BLaER1 (cell line): ENCODE results near the gene KRTAP4-4.
"Not testable (repeated sequence)": the region's sequence is repeated elsewhere in the genome, so short reads cannot be mapped to it uniquely, and the experiment has no call there.

Experiments used
- H3K27ac ChIP-seq: shearing (Covaris generic); formaldehyde crosslinking; 2 replicates; pipeline ENCODE4 v1.8.1; 2022
- H3K27me3 ChIP-seq: shearing (Covaris generic); formaldehyde crosslinking; 2 replicates; pipeline ENCODE4 v1.8.1; 2022
- H3K36me3 ChIP-seq: shearing (Covaris generic); formaldehyde crosslinking; 2 replicates; pipeline ENCODE4 v1.8.1; 2022
- H3K4me1 ChIP-seq: shearing (Covaris generic); formaldehyde crosslinking; 2 replicates; pipeline ENCODE4 v1.8.1; 2022
- H3K4me2 ChIP-seq: shearing (Covaris generic); formaldehyde crosslinking; 2 replicates; pipeline ENCODE4 v1.8.1; 2022
- H3K4me3 ChIP-seq: shearing (Covaris generic); formaldehyde crosslinking; 2 replicates; pipeline ENCODE4 v1.8.1; 2022
- H3K9ac ChIP-seq: shearing (Covaris generic); formaldehyde crosslinking; 2 replicates; pipeline ENCODE4 v1.8.1; 2022
- H3K9me3 ChIP-seq: shearing (Covaris generic); formaldehyde crosslinking; 2 replicates; pipeline ENCODE4 v1.8.1; 2022
- H4K20me1 ChIP-seq: shearing (Covaris generic); formaldehyde crosslinking; 2 replicates; pipeline ENCODE4 v1.8.1; 2022
- Cebpa-rat ChIP-seq: shearing (Covaris generic); IDR thresholded peaks from 2 replicates; pipeline ENCODE4 v1.8.1; 2022

Gene KRTAP4-4

GRCh38 chr17:41149652-41149985 is 10.9 kb downstream of the KRTAP4-4 start, which contains the start of gene KRTAP4-5:
TSS of gene KRTAP4-5 (minus strand) at chr17:41149825. CDS start at chr17:41149767, 58 bp downstream.
- Histone ChIP-seq H3K27me3 (no peaks in the 10 kb centered on the region), H3K4me1 (no peaks in the 10 kb centered on the region), H3K9ac (no peak within 1 kb of the TSS), H3K4me2 (no peak within 1 kb of the TSS), H3K4me3 (no peak within 1 kb of the TSS), H3K9me3 (no peaks in the 10 kb centered on the region), H3K27ac (no peak within 1 kb of the TSS), H3K36me3 (no peaks in the 10 kb centered on the region), H4K20me1 (no peaks in the 10 kb centered on the region)
- no peak for TF ChIP-seq Cebpa-rat

DNA sequence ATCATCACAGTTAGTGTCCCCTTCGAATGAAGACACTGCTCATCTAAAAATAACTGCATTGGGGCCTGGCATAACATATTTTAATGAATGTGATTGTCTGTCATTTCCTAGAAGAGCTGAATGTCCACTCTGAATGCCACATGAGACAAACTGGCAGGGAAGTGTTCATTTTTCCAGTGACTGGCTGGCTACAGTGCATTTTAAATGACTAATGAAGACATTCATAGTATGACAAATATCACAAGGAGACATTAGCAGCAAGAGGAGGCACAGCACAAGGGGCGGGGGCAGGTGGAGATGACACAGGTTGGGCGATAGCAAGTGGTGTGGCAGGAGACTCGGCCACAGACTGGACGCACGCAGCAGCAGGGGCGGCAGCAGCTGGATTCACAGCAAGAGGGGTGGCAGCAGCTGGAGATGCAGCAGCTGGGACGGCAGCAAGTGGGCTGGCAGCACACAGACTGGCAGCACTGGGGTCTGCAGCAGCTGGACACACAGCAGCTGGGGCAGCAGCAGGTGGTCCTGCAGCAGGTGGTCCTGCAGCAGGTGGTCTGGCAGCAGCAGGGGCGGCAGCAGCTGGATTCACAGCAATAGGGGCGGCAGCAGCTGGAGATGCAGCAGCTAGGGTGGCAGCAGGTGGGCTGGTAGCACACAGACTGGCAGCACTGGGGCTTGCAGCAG is 11.4 kb downstream of the KRTAP4-4 start:
- H4K20me1 ChIP-seq, H3K36me3 ChIP-seq, H3K9ac ChIP-seq, H3K4me2 ChIP-seq, H3K4me1 ChIP-seq, H3K9me3 ChIP-seq, H3K27ac ChIP-seq, H3K4me3 ChIP-seq, H3K27me3 ChIP-seq: not testable (repeated sequence)

DNA sequence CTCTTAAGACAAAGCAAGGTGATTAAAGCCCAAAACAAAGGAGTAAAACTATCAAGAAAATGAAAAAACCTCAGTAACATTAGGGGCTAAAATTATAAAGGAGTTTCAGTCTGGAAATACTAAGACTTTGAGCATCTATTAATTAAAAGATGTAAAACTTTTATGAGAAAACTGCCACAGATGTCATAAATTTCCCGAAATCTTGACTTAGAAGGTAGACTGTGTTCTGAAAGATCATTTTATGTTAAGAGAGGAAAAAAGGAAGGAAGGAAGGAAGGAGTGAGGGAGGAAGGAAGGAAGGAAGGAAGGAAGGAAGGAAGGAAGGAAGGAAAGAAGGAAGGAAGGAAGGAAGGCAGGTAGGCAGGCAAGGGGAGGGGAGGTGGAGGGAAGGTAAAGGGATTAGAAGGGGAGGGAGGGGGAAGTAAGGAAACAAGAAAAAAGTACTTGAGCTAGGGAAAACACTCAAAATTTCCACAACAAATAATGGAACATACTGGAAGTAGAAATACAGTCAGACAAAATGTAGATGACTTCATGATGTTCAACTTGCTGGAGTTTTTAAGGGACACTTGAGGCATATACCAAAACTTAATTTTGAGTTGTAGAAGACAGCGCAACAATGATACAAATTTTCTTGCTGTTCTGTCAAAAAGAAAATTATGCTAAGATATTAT is 12.9 kb downstream of the KRTAP4-4 start:
- Histone ChIP-seq H3K4me2 (no peak overlapping the region), H4K20me1 (no peaks in the 10 kb centered on the region), H3K27ac (no peak overlapping the region), H3K9ac (no peak overlapping the region), H3K36me3 (no peaks in the 10 kb centered on the region), H3K4me1 (no peaks in the 10 kb centered on the region), H3K27me3 (no peaks in the 10 kb centered on the region), H3K9me3 (peaks cover 18% of the 10 kb centered on the region), H3K4me3 (no peak overlapping the region)
- no peak for TF ChIP-seq Cebpa-rat

DNA sequence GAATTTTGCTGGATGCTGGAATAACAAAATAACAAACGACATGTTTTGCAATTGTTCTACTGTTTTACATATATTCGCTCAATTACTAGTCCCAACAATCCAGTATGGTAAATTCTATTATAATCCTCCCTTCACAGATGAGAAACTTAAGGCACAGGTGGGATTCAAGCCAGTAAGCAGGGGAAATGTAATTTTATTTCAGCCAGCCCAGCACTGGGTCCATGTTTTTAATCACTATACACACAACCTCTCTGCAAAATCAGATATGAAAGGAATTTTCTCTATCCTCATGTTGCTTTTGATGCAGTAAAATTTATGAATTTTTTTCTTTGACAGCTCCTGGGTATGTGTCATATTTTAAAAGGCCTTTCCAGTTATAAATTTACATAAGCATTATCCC is 15.3 kb downstream of the KRTAP4-4 start:
- no peaks in the 10 kb centered on the region for H3K4me1 ChIP-seq
- no peaks in the 10 kb centered on the region for H3K36me3 ChIP-seq
- H3K9me3 ChIP-seq: peaks cover 41% of the 10 kb centered on the region
- H3K27ac ChIP-seq: no peak overlapping the region
- no peaks in the 10 kb centered on the region for H3K27me3 ChIP-seq
- no peak for TF ChIP-seq Cebpa-rat
- H3K9ac ChIP-seq: no peak overlapping the region
- H4K20me1 ChIP-seq: no peaks in the 10 kb centered on the region
- H3K4me2 ChIP-seq: no peak overlapping the region
- no peak overlapping the region for H3K4me3 ChIP-seq

DNA sequence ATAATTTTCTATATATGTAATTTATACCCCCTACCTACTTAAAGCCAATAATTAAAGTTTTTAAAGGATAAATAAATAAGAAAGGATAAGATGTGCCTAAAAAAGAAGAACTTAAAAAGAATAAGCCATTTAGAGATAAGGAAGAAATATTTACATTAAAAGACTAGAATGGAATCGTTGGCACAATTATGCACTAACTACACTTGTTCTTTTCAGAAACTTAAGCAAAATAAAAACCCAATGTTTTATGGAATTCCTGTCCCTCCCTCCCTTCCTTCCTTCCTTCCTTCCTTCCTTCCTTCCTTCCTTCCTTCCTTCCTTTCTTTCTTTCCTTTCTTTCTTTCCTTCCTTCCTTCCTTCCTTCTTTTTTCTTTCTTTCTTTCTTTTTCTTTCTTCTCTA is 15.7 kb downstream of the KRTAP4-4 start:
- Histone ChIP-seq H3K36me3 (no peaks in the 10 kb centered on the region), H3K4me3 (no peak overlapping the region), H3K27me3 (no peaks in the 10 kb centered on the region), H3K4me2 (no peak overlapping the region), H3K4me1 (no peaks in the 10 kb centered on the region), H3K9me3 (peaks cover 45% of the 10 kb centered on the region), H4K20me1 (no peaks in the 10 kb centered on the region), H3K9ac (no peak overlapping the region), H3K27ac (no peak overlapping the region)
- no peak for TF ChIP-seq Cebpa-rat

GRCh38 chr17:41141361-41141760 is 19.2 kb downstream of the KRTAP4-4 start:
- H3K36me3 ChIP-seq: no peaks in the 10 kb centered on the region
- peaks cover 55% of the 10 kb centered on the region for H3K9me3 ChIP-seq
- no peak overlapping the region for H3K9ac ChIP-seq

GRCh38 chr17:41140360-41141131 is 20.0 kb downstream of the KRTAP4-4 start, which contains the start of gene KRTAP4-6:
TSS of gene KRTAP4-6 (minus strand) at chr17:41140544. CDS start at chr17:41140487, 57 bp downstream.
- TF ChIP-seq Cebpa-rat: no peak
- H4K20me1 ChIP-seq: no peaks in the 10 kb centered on the region
- no peak within 1 kb of the TSS for H3K9ac ChIP-seq
- H3K4me3 ChIP-seq: no peak within 1 kb of the TSS
- peaks cover 55% of the 10 kb centered on the region for H3K9me3 ChIP-seq
- no peaks in the 10 kb centered on the region for H3K4me1 ChIP-seq
- H3K27me3 ChIP-seq: no peaks in the 10 kb centered on the region
- no peak within 1 kb of the TSS for H3K4me2 ChIP-seq
- no peak within 1 kb of the TSS for H3K27ac ChIP-seq
- H3K36me3 ChIP-seq: no peaks in the 10 kb centered on the region

More at GRCh38 chr17:41141361-41141760, 19.2 kb downstream of the KRTAP4-4 start:
- no peak overlapping the region for H3K27ac ChIP-seq
- H3K4me1 ChIP-seq: no peaks in the 10 kb centered on the region
- no peaks in the 10 kb centered on the region for H4K20me1 ChIP-seq
- no peak overlapping the region for H3K4me3 ChIP-seq
- H3K27me3 ChIP-seq: no peaks in the 10 kb centered on the region
- no peak for TF ChIP-seq Cebpa-rat
- no peak overlapping the region for H3K4me2 ChIP-seq

GRCh38 chr17:41139865-41140264 is 20.7 kb downstream of the KRTAP4-4 start:
- not testable (repeated sequence) for H3K9ac ChIP-seq, H3K27ac ChIP-seq, H3K4me2 ChIP-seq, H4K20me1 ChIP-seq, H3K4me3 ChIP-seq, H3K4me1 ChIP-seq, H3K36me3 ChIP-seq, H3K27me3 ChIP-seq
- peaks cover 55% of the 10 kb centered on the region for H3K9me3 ChIP-seq

GRCh38 chr17:41133880-41134735 is 26.4 kb downstream of the KRTAP4-4 start:
- no peaks in the 10 kb centered on the region for H3K27me3 ChIP-seq
- H3K9me3 ChIP-seq: peaks cover 3% of the 10 kb centered on the region; the same call in 1 of the 2 replicates
- no peaks in the 10 kb centered on the region for H3K36me3 ChIP-seq
- peaks cover 15% of the 10 kb centered on the region for H3K4me1 ChIP-seq
- no peaks in the 10 kb centered on the region for H4K20me1 ChIP-seq
- H3K9ac ChIP-seq: no peak overlapping the region
- no peak for TF ChIP-seq Cebpa-rat
- peak overlapping the region; percentile 55 for H3K4me2 ChIP-seq
- no peak overlapping the region for H3K4me3 ChIP-seq
- H3K27ac ChIP-seq: peak overlapping the region; percentile 58
